Central memory CD8-positive, alpha-beta T cell (primary cell): ENCODE results near the gene MACC1.

Experiments used
- ATAC-seq: fragments of 150-1000 bp; cut with Tn5 transposase; replicated peaks from 2 replicates; pipeline ENCODE4 v1.10.0; 2022; ENCODE audit warnings: mild to moderate bottlenecking, moderate FRiP score, moderate number of reproducible peaks; ENCODE audit not compliant: poor library complexity, severe bottlenecking; ENCODE audit errors: extremely low read depth
- DNase-seq, 2 donors: peaks; one replicate each; pipeline ENCODE4 v3.0.0; 2021; ENCODE audit warnings: low spot score in 2 of 2
- H3K27ac Mint-ChIP-seq: one replicate; pipeline ENCODE4 v1.8.0; 2022; ENCODE audit warnings: low read depth, mild to moderate bottlenecking, moderate library complexity, mixed read lengths
- H3K27me3 Mint-ChIP-seq: one replicate; pipeline ENCODE4 v1.8.0; 2022; ENCODE audit warnings: mixed read lengths
- H3K36me3 Mint-ChIP-seq: one replicate; pipeline ENCODE4 v1.8.0; 2022; ENCODE audit warnings: mild to moderate bottlenecking, moderate library complexity, mixed read lengths; ENCODE audit not compliant: insufficient read depth
- H3K4me1 Mint-ChIP-seq: one replicate; pipeline ENCODE4 v1.8.0; 2022; ENCODE audit warnings: mixed read lengths
- H3K4me3 Mint-ChIP-seq: one replicate; pipeline ENCODE4 v1.8.0; 2022; ENCODE audit warnings: mild to moderate bottlenecking, moderate library complexity, mixed read lengths
- H3K9me3 Mint-ChIP-seq: one replicate; pipeline ENCODE4 v1.8.0; 2022; ENCODE audit warnings: mixed read lengths

Gene MACC1, protein sequence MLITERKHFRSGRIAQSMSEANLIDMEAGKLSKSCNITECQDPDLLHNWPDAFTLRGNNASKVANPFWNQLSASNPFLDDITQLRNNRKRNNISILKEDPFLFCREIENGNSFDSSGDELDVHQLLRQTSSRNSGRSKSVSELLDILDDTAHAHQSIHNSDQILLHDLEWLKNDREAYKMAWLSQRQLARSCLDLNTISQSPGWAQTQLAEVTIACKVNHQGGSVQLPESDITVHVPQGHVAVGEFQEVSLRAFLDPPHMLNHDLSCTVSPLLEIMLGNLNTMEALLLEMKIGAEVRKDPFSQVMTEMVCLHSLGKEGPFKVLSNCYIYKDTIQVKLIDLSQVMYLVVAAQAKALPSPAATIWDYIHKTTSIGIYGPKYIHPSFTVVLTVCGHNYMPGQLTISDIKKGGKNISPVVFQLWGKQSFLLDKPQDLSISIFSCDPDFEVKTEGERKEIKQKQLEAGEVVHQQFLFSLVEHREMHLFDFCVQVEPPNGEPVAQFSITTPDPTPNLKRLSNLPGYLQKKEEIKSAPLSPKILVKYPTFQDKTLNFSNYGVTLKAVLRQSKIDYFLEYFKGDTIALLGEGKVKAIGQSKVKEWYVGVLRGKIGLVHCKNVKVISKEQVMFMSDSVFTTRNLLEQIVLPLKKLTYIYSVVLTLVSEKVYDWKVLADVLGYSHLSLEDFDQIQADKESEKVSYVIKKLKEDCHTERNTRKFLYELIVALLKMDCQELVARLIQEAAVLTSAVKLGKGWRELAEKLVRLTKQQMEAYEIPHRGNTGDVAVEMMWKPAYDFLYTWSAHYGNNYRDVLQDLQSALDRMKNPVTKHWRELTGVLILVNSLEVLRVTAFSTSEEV

DNA sequence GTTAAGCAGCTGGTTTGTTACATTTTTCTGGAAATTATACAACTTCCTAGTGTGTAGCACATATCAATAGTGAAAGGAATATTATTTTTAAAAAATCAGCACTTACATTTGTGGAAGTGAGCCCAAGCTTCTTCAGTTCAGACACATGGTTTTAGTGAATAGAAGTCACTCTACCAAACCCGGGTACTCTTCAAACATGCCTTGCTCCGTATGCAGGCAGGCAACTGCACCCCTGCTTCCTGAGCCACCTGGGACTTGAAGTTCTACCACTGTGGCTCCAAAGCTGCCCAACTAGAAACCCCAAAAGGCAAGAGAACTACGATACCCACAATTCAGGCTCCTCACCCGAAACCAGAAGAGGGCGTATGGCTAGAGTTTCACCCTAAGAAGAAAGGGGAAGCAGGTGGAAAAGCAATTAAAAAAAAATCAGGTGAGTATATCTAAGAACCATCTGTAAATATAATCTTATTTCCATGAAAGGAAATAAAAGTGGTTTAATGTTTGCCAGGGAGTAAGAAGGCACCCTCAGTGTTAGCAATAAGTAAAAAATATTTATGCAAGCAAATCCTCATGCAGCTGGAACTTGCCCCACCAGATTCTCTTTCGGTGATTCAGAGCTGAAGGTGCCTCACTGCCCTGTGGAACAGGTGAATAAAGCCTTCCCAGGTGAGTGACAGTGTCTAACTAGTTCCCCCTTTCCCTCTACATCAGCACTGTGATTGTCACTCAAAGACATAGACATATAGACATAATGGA, at the start of gene MACC1:
Gene MACC1, minus strand, starts transcription at position 192 of the 756 bp plus-strand sequence. CDS start 55,522 bp downstream, outside the sequence.
- Mint-ChIP-seq H3K27ac (peak within 1 kb of the TSS; percentile 7), H3K4me3 (peak within 1 kb of the TSS; percentile 33), H3K36me3 (peaks cover 3% of the 10 kb centered on the region), H3K27me3 (no peaks in the 10 kb centered on the region), H3K4me1 (no peaks in the 10 kb centered on the region), H3K9me3 (no peaks in the 10 kb centered on the region)
- peak; percentile 59 for ATAC-seq
- DNase-seq: peak in 1 of 2 donors; percentile 18

DNA sequence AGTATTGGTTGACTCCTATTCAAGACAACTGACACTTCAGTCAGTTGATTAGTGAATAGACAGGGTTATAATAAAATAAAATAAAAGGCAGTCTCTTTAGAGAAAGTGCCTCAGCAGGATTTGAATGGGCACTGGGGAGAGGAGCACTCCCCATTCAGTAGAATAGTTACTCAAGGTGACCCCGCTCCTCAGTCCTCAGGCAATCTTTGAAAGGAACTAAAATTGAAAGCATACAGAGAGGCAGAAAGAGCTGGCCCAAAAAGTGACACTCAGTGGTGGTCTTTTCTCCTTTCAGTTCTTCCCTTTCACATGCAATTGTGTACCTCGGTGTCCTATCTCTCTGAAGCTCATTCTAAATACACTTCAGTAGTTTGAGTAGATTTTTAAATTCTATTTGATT, 47.4 kb upstream of the MACC1 start:
- Mint-ChIP-seq H3K36me3 (no peaks in the 10 kb centered on the region), H3K4me3 (no peak overlapping the region), H3K27ac (no peak overlapping the region), H3K4me1 (no peaks in the 10 kb centered on the region), H3K9me3 (no peaks in the 10 kb centered on the region), H3K27me3 (no peaks in the 10 kb centered on the region)
- DNase-seq (no peak), ATAC-seq (no peak)

DNA sequence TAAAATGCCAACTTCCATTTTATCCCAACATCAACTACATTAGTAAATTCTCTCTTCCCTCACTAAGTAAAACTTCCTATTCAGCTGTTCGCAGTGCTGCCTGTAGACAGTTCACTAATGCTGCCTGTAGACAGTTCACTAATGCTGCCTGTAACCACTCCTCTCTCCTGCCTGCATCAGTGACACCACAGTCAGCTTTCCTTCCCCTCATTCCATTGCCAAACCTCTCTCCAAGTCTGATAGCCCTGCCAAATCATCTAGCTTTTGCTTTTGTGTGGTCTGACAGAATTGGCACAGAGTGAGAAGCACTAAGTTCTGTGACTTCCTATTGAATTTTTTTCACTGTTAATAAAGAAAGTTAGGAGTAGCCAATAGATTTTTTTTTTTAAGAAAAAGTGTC, 43.0 kb upstream of the MACC1 start:
- Mint-ChIP-seq H3K27me3 (no peaks in the 10 kb centered on the region), H3K9me3 (no peaks in the 10 kb centered on the region), H3K4me1 (no peaks in the 10 kb centered on the region), H3K27ac (no peak overlapping the region), H3K36me3 (no peaks in the 10 kb centered on the region), H3K4me3 (no peak overlapping the region)
- ATAC-seq: no peak
- no peak for DNase-seq

DNA sequence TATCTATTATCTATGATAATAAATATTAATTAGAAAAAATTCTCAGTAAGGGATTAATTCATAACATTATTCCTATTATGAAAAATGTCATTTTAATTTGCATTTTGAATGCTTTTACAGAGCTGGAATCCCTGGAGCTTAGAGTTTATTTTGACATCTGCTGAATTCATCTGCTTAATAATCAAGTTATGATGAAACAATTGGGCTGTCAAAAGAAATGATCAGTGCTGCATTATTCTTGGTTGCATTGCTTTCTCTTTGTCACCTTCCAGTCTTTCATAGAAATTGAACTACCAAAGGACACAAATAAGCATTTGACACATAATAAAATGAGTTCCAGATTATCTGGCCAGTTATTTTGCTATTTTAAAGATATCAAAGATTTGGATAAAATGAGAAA, 40.0 kb upstream of the MACC1 start:
- no peaks in the 10 kb centered on the region for H3K36me3 Mint-ChIP-seq
- no peak for ATAC-seq
- no peak overlapping the region for H3K4me3 Mint-ChIP-seq
- H3K9me3 Mint-ChIP-seq: no peaks in the 10 kb centered on the region
- DNase-seq: no peak
- H3K27ac Mint-ChIP-seq: no peak overlapping the region
- H3K27me3 Mint-ChIP-seq: no peaks in the 10 kb centered on the region
- no peaks in the 10 kb centered on the region for H3K4me1 Mint-ChIP-seq

DNA sequence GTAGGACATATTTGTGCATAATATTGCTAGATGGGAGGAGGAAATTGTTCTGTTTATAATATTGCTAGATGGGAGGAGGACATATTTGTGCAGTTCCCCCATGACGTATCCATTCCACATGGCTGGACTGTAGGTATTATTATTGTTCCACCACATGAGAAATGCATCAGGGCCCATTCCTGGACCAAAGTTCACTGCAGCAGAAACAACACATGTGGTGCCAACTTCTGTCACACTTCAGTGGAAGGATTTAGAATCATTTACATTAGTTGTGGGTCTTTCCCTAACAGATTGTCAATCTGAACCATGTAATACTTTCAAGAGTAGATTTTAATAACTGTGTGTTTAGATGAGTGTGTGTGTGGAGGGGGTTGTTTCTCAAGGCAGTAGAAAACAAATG, 32.7 kb upstream of the MACC1 start:
- no peaks in the 10 kb centered on the region for H3K4me1 Mint-ChIP-seq
- ATAC-seq (no peak), DNase-seq (no peak)
- H3K9me3 Mint-ChIP-seq: no peaks in the 10 kb centered on the region
- H3K36me3 Mint-ChIP-seq: no peaks in the 10 kb centered on the region
- no peak overlapping the region for H3K4me3 Mint-ChIP-seq
- no peaks in the 10 kb centered on the region for H3K27me3 Mint-ChIP-seq
- H3K27ac Mint-ChIP-seq: no peak overlapping the region

DNA sequence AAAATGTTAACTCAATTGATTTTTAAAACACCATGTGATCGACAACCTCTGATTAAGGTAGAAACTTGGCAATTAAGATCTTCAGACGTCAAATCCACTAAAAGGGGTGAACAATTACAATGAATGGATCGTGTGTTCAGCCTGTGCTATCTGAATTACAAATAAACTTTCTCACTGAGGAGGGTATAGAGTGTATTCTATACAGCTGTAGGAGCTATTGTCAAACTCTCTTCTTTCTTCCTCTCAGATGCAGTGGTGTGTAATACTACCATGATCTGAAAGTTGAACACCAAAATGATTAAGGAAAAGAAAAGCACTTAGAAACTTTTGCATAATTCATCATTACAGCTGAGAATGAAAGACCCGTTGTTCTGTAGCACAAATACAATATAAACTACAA, 32.2 kb upstream of the MACC1 start:
- Mint-ChIP-seq H3K27me3 (no peaks in the 10 kb centered on the region), H3K4me1 (no peaks in the 10 kb centered on the region), H3K4me3 (no peak overlapping the region), H3K27ac (no peak overlapping the region), H3K36me3 (no peaks in the 10 kb centered on the region), H3K9me3 (no peaks in the 10 kb centered on the region)
- ATAC-seq: no peak
- no peak for DNase-seq

DNA sequence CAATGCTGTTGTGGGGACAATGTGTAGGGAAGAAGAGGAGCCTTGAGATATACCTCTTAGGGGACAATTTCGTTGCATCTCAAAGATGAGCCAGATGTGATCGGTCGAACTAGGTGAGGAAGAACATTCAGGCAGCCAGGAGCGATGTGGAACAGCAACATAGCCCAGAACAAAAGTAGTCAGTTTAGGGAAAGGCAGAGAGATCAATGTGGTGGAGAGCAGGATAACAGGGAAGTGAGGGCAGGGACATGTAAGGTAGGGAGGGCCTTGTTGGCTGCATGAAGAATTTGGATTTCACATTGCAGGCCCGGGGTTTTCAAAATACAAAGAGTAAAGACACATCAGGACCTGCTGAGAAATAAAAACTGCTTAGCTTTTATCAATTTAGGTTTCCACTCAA, 29.1 kb upstream of the MACC1 start:
- ATAC-seq (no peak), DNase-seq (no peak)
- Mint-ChIP-seq H3K27me3 (no peaks in the 10 kb centered on the region), H3K4me1 (no peaks in the 10 kb centered on the region), H3K9me3 (no peaks in the 10 kb centered on the region), H3K4me3 (no peak overlapping the region), H3K27ac (no peak overlapping the region), H3K36me3 (no peaks in the 10 kb centered on the region)

DNA sequence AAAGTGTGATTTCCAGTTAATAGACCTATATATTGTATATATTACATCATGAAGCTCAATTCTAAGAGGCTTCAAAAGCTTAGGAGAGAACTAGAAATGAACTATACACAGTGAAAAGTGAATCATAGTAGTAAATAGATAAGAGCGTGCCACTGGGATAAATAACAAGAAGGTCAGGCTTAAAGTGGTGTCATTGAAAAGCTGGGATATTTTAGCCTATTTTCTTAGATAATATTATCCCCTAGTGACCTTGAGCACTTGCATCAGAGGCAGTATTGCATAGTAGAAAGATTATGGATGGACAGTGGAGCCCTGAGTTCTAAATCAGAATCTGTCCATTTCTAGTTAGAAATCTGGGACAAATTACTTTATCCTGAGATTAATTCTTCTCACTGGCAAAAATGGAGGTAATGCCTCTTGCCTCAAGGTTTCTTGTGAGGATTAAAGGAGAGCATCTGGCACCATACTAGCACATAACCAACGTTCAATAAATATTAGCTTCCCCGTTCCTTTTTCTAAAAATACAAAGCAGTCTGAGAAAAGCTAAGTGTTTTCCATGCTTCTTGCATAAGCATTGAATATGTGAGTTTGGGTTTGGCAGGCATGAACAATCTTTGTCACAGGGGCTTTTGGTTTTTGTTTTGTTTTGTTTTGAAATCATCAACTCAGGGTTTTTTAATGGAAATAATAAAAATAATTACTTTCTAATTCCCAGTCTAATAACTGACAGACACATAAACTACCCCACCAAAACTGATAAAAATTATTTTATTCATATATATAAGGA, 27.3 kb upstream of the MACC1 start:
- Mint-ChIP-seq H3K36me3 (no peaks in the 10 kb centered on the region), H3K27me3 (no peaks in the 10 kb centered on the region), H3K9me3 (no peaks in the 10 kb centered on the region), H3K4me3 (no peak overlapping the region), H3K4me1 (no peaks in the 10 kb centered on the region), H3K27ac (no peak overlapping the region)
- DNase-seq (no peak), ATAC-seq (no peak)

DNA sequence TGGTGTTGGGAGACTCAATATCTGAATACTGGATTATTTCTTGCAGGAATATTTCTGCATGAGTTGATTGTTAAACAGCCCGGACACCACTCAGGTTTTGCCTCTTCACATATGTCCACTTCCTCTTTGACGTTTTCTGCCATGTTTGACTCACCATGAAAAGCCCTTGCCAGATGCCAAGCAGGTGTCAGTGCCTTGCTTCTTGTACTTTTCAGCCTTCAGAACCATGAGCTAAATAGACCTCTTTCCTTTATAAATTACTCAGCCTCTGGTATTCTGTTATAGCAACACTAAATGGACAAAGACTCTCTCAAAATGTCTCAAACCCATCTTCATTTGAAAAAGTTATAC, 24.7 kb upstream of the MACC1 start:
- DNase-seq: no peak
- Mint-ChIP-seq H3K4me3 (no peak overlapping the region), H3K4me1 (no peaks in the 10 kb centered on the region), H3K27me3 (no peaks in the 10 kb centered on the region), H3K27ac (no peak overlapping the region), H3K36me3 (no peaks in the 10 kb centered on the region), H3K9me3 (peaks cover under 1% of the 10 kb centered on the region)
- ATAC-seq: no peak

DNA sequence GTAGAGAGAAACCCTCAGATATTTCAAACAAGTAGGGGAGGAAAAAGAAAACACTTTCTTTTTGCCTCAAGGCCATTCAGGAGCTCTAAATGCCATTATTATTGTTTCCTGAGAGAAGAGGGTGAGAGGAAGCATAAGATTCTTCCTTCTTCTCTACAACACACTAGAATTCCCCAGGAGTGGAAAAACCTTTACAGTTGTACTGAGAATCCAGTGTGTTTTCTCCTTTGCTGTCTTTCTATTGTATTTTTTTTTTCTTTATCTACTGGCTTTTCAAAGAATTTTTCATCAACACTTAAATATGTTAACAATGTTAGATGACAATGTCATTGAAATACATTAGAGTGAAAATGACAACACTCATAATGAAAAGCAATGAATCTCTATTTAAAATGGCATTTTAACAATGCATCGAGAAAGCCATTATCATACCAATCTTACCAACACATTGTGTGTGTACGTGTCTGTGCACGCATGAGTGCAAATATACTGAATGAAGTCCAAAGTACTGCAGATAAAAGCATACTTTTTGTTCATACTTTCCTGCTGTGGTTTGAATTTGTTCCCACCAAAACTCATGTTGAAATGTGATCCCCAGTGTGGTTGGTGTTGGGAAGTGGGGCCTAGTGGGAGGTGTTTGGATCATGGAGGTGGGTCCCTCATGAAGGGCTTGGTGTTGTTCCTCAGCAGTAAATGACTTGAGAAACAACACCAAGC, 24.2 kb upstream of the MACC1 start:
- no peak for ATAC-seq
- H3K9me3 Mint-ChIP-seq: peaks cover 3% of the 10 kb centered on the region
- H3K27ac Mint-ChIP-seq: no peak overlapping the region
- H3K36me3 Mint-ChIP-seq: no peaks in the 10 kb centered on the region
- H3K27me3 Mint-ChIP-seq: no peaks in the 10 kb centered on the region
- no peaks in the 10 kb centered on the region for H3K4me1 Mint-ChIP-seq
- no peak for DNase-seq
- no peak overlapping the region for H3K4me3 Mint-ChIP-seq

DNA sequence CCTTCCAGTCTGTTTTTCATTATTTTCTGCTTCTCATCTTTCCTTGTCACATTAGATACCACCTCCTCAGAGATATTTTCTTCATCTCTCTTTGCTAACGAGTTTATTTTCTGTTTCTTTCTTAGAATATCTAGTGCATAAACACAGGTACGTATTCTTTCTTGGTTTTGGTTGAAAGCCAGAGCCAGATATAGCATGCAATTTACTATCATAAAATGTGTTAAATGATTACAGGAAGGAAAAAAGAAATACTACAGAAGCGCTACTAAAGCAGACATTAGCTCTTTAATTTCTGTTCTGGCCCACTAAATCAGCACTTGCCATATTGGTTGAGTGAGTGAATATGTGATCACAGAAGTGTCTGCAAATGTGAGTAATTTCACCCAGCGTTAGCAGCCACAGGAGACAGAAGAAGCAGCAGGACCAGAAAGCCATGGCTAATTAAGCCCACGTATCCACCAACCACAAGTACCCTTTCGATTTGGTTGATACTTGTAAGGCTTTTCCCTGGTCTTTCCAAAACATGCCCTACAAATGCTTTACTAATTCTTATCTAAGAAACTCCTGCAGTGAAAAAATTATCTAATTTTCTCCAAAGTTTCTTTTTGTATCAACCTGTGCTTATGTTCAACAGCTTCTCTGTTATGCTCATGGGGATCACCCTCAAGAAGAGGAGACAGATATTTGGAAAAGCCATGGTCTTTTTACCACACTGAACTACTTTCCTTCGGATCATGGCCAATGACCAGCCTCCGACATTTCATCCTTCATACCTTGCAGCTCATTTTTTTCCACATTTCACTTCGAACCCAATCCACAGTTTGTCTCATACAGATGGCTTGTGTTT, 23.1 kb upstream of the MACC1 start:
- ATAC-seq (no peak), DNase-seq (no peak)
- Mint-ChIP-seq H3K4me1 (no peaks in the 10 kb centered on the region), H3K27me3 (no peaks in the 10 kb centered on the region), H3K4me3 (no peak overlapping the region), H3K36me3 (no peaks in the 10 kb centered on the region), H3K9me3 (peaks cover 3% of the 10 kb centered on the region), H3K27ac (no peak overlapping the region)
